MCF 10A (cell line): ENCODE results near the gene ACTN2. TPM values are rescaled to one million over a fixed set of nuclear protein-coding genes. Genes with fewer than 3 reads are reported as not detected.

ENCODE experiments used
- BruUV-seq: library from RNA; stranded (reverse); fragments of 400-500 nt; replicated peaks from 2 replicates; lab custom pipeline; 2021; lab: Mats Ljungman, UMichigan
- CTCF ChIA-PET: fragments of 300-600 bp; sonication (Branson Sonifier 250); formaldehyde crosslinking; extraction: SDS; loops from one replicate; lab custom pipeline; 2021; ENCODE audit warnings: antibody characterized with exemption, inconsistent platforms; lab: Yijun Ruan, JAX
- POLR2A ChIA-PET: fragments of 300-600, 350-650 bp; sonication (Branson Sonifier 250); formaldehyde crosslinking; extraction: SDS; loops from one replicate; lab custom pipeline; 2020; ENCODE audit warnings: antibody characterized with exemption, inconsistent platforms; lab: Yijun Ruan, JAX
- DNase-seq: peaks from one replicate; pipeline ENCODE4 v3.0.0-alpha.2; 2018; ENCODE audit not compliant: unreplicated experiment
- H3K27ac Mint-ChIP-seq: one replicate; pipeline ENCODE4 v1.8.0; 2022; ENCODE audit warnings: mild to moderate bottlenecking, low read depth, mixed read lengths; ENCODE audit not compliant: unreplicated experiment
- H3K27me3 Mint-ChIP-seq: one replicate; pipeline ENCODE4 v1.8.0; 2022; ENCODE audit warnings: mixed read lengths; ENCODE audit not compliant: insufficient read depth, unreplicated experiment
- H3K36me3 Mint-ChIP-seq: one replicate; pipeline ENCODE4 v1.8.0; 2022; ENCODE audit warnings: mild to moderate bottlenecking, moderate library complexity, mixed read lengths; ENCODE audit not compliant: insufficient read depth, unreplicated experiment
- H3K4me1 Mint-ChIP-seq: one replicate; pipeline ENCODE4 v1.8.0; 2022; ENCODE audit warnings: mixed read lengths; ENCODE audit not compliant: insufficient read depth, unreplicated experiment
- H3K4me3 Mint-ChIP-seq: one replicate; pipeline ENCODE4 v1.8.0; 2022; ENCODE audit warnings: mild to moderate bottlenecking, moderate library complexity, mixed read lengths; ENCODE audit not compliant: unreplicated experiment
- H3K9me3 Mint-ChIP-seq: one replicate; pipeline ENCODE4 v1.8.0; 2022; ENCODE audit warnings: mixed read lengths; ENCODE audit not compliant: unreplicated experiment
- CTCF ChIP-seq: fragments of 200-600 bp; IDR thresholded peaks from one replicate; pipeline ENCODE4 v1.8.0; 2022; ENCODE audit warnings: antibody characterized with exemption, mild to moderate bottlenecking; ENCODE audit not compliant: unreplicated experiment
- intact Hi-C: fragments of 100-400 bp; cut with micrococcal nuclease; formaldehyde crosslinking; loops from 2 replicates; pipeline ENCODE4 v1.14.1; 2022
- total RNA-seq: library from RNA; stranded (reverse); gene quantifications from 2 replicates; pipeline ENCODE4 v1.2.3, GENCODE V29; 2022

The ACTN2 gene
- total RNA-seq, 1 experiment from 2014 or later = not detected

- ChIA-PET POLR2A (interaction anchor here (0.6 to 10.9 kb wide), 3 partner anchors 9 to 227 kb away, joined by 3 to 81 read pairs (median 3); partner anchors contain the start of gene MTR), CTCF (interaction anchor here (0.6 to 1.8 kb wide), 11 partner anchors 9 to 704 kb away, joined by 3 to 7 read pairs (median 3); partner anchors contain the start of gene MTR)
- intact Hi-C loops = no loop called here
- H3K9me3 Mint-ChIP-seq = no peaks in the 10 kb centered on the region
- H3K36me3 Mint-ChIP-seq = peaks cover 65% of the 10 kb centered on the region
- no peak overlapping the region for H3K4me3 Mint-ChIP-seq
- no peaks in the 10 kb centered on the region for H3K4me1 Mint-ChIP-seq
- TF ChIP-seq CTCF = no peak
- DNase-seq = no peak
- H3K27me3 Mint-ChIP-seq = no peaks in the 10 kb centered on the region
- BruUV-seq = no TSS peak
- no peak overlapping the region for H3K27ac Mint-ChIP-seq
These were observed 121.7 kb downstream of the ACTN2 start for GRCh38 chr1:236808005-236808404.

- Mint-ChIP-seq H3K36me3 (peaks cover 66% of the 10 kb centered on the region), H3K27ac (no peak overlapping the region), H3K4me3 (no peak overlapping the region), H3K27me3 (no peaks in the 10 kb centered on the region), H3K9me3 (no peaks in the 10 kb centered on the region), H3K4me1 (no peaks in the 10 kb centered on the region)
- ChIA-PET CTCF (interaction anchor here (0.6 to 2.2 kb wide), 13 partner anchors 9 to 579 kb away, joined by 3 to 8 read pairs (median 3); partner anchors contain the start of gene MTR), POLR2A (interaction anchor here (0.6 to 10.9 kb wide), 5 partner anchors 8 to 37 kb away, joined by 3 to 81 read pairs (median 3); partner anchors contain the start of gene MTR)
- TF ChIP-seq CTCF = no peak
- no peak for DNase-seq
- no TSS peak for BruUV-seq
- intact Hi-C loops = no loop called here
These were observed 122.3 kb downstream of the ACTN2 start for GRCh38 chr1:236808564-236809130.

DNA sequence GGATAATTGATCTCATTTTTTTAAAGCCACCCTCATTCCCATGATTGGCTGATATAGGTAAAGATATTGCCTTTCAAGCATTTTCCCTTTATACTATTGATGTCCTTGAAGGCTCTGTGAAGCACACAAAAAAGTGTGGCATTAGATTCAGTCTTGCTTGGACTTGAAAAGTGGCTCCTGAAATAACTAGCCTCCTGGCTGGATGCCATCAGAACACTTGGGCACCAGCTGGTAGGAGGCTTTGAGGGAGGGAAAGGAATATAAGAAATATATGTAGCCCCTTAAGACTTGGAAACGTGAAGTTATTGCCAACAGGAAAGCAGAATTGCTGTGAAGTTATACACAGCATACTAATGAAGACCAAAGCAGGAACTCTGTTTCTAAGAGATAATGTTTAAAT lies 122.8 kb downstream of the ACTN2 start:
- no peak for DNase-seq
- BruUV-seq = no TSS peak
- H3K4me1 Mint-ChIP-seq = no peaks in the 10 kb centered on the region
- no peak for TF ChIP-seq CTCF
- intact Hi-C loops = no loop called here
- CTCF ChIA-PET = interaction anchor here (0.6 to 2.2 kb wide), 9 partner anchors 10 to 402 kb away, joined by 3 to 8 read pairs (median 3); partner anchors contain the start of gene MTR
- peaks cover 70% of the 10 kb centered on the region for H3K36me3 Mint-ChIP-seq
- H3K27ac Mint-ChIP-seq = peak overlapping the region; percentile 3
- POLR2A ChIA-PET = interaction anchor here (0.6 to 10.9 kb wide), 6 partner anchors 8 to 38 kb away, joined by 3 to 81 read pairs (median 4); partner anchors contain the start of gene MTR
- H3K9me3 Mint-ChIP-seq = no peaks in the 10 kb centered on the region
- no peaks in the 10 kb centered on the region for H3K27me3 Mint-ChIP-seq
- no peak overlapping the region for H3K4me3 Mint-ChIP-seq

DNA sequence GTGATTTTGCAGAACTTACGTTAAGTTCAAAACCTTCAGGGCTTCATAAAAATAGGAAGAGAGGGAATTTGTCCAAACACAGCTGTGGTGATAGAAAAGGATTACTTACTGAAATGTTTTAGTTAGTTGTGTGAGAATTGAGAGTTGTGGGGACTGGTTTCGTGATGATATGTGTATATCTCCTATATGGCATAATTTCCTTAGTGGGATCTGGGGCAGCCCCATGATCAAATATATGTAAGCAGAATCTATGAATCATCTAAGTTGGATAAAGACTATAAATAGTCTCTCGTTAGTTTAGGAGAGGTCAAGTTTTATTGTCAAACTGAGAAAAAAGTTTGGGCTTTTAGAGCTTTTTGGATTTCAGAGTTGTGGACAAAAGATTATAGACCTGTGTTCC lies 123.7 kb downstream of the ACTN2 start:
- Mint-ChIP-seq H3K27ac (no peak overlapping the region), H3K36me3 (peaks cover 73% of the 10 kb centered on the region), H3K4me3 (no peak overlapping the region), H3K27me3 (no peaks in the 10 kb centered on the region), H3K4me1 (no peaks in the 10 kb centered on the region), H3K9me3 (no peaks in the 10 kb centered on the region)
- intact Hi-C loops = no loop called here
- ChIA-PET CTCF (interaction anchor here (0.6 to 2.4 kb wide), 6 partner anchors 9 to 311 kb away, joined by 3 to 13 read pairs (median 6); partner anchors contain the start of gene MTR), POLR2A (interaction anchor here (0.6 to 10.9 kb wide), 5 partner anchors 10 to 573 kb away, joined by 3 to 81 read pairs (median 3); partner anchors contain the start of gene MTR)
- TF ChIP-seq CTCF = no peak
- no peak for DNase-seq
- no TSS peak for BruUV-seq
